Spleen (tissue), 11 donors: Measurements from ENCODE around the gene PPP2R5E. TPM values are rescaled to one million over a fixed set of nuclear protein-coding genes. Genes with fewer than 3 reads are reported as not detected.

Experiments
- DNase-seq: peaks from one replicate; pipeline ENCODE4 v3.0.0-alpha.2; 2020
- H3K27ac ChIP-seq, 8 donors: fragments of 200-600 bp; sonication (generic) in 7 of 8; 1 replicate in 4 of 8; 2 replicates in 4 of 8; pipeline versions ENCODE4 v1.5.0 to v1.8.0; 2016 to 2021; ENCODE audit warnings: inconsistent platforms in 4 of 8, mild to moderate bottlenecking in 4 of 8, moderate library complexity in 1 of 8
- H3K27me3 ChIP-seq, 7 donors: fragments of 200-600 bp; sonication (generic) in 6 of 7; replicated peaks in 1 of 7; 1 replicate in 4 of 7; 2 replicates in 3 of 7; pipeline versions ENCODE4 v1.5.0 to v1.8.0; 2016 to 2021; ENCODE audit warnings: inconsistent platforms in 3 of 7, mild to moderate bottlenecking in 1 of 7
- H3K36me3 ChIP-seq, 6 donors: fragments of 200-600 bp; sonication (generic) in 5 of 6; 1 replicate in 4 of 6; 2 replicates in 2 of 6; pipeline versions ENCODE4 v1.5.0 to v1.8.0; 2016 to 2021; ENCODE audit warnings: inconsistent platforms in 2 of 6
- H3K4me1 ChIP-seq, 6 donors: fragments of 200-600 bp; sonication (generic) in 5 of 6; 1 replicate in 3 of 6; 2 replicates in 3 of 6; pipeline versions ENCODE4 v1.5.0 to v1.8.0; 2016 to 2021; ENCODE audit warnings: inconsistent platforms in 3 of 6
- H3K4me3 ChIP-seq, 8 donors: fragments of 200-600 bp; sonication (generic) in 7 of 8; 1 replicate in 4 of 8; 2 replicates in 4 of 8; pipeline versions ENCODE4 v1.5.0 to v1.8.0; 2016 to 2021; ENCODE audit warnings: inconsistent platforms in 4 of 8, mild to moderate bottlenecking in 4 of 8, moderate library complexity in 2 of 8
- H3K9me3 ChIP-seq, 8 donors: fragments of 200-600 bp; sonication (generic) in 7 of 8; 1 replicate in 4 of 8; 2 replicates in 4 of 8; pipeline versions ENCODE4 v1.5.0 to v1.8.0; 2016 to 2021; ENCODE audit warnings: inconsistent platforms in 4 of 8
- CTCF ChIP-seq, 11 experiments: fragments of 200-600 bp in 7 of 11; fragments of 450-650 bp in 4 of 11; sonication (generic) in 4 of 11; IDR thresholded peaks in 8 of 11; conservative IDR thresholded peaks in 3 of 11; 1 replicate in 7 of 11; 2 replicates in 4 of 11; pipeline versions ENCODE4 v1.4.0 to v1.8.0; 2016 to 2021; ENCODE audit warnings: antibody characterized with exemption in 11 of 11, inconsistent platforms in 4 of 11, mild to moderate bottlenecking in 1 of 11
- POLR2A ChIP-seq, 3 donors: fragments of 450-650 bp; IDR thresholded peaks; one replicate each; pipeline ENCODE4 v1.5.1; 2017; ENCODE audit warnings: antibody characterized with exemption in 3 of 3, mild to moderate bottlenecking in 1 of 3
- POLR2AphosphoS5 ChIP-seq, 3 donors: sonication (generic); formaldehyde crosslinking; IDR thresholded peaks; one replicate each; pipeline ENCODE4 v1.5.1; 2017; ENCODE audit warnings: antibody characterized with exemption in 3 of 3
- WGBS, 5 donors: extraction: QIAGEN DNeasy Blood & Tissue Kit in 3 of 5; methylation state at CpG; one replicate each; pipeline versions ENCODE4 v1.1.5 to v1.1.7; 2013 to 2018; 5-methylcytosine and 5-hydroxymethylcytosine counted together
- intact Hi-C: fragments of 100-400 bp; cut with DNase I; formaldehyde crosslinking; loops from one replicate; pipeline ENCODE4 v1.15.0; 2023; ENCODE audit warnings: low total_unique reads
- polyA plus RNA-seq, 3 donors: library from polyadenylated mRNA; stranded (reverse); fragments of 200-250 nt; gene quantifications; one replicate each; pipeline ENCODE4 v1.2.1, GENCODE V29; 2013
- small RNA-seq, 4 donors: library from RNA; depleted of rRNA; stranded (forward); fragments of <200 nt; gene quantifications; one replicate each; pipeline ENCODE3, GENCODE V24; 2016
- total RNA-seq, 7 donors: library from RNA; depleted of rRNA in 3 of 7; stranded (reverse); fragments of >200 nt in 3 of 7; fragmentation: NEBNext Ultra II Directional in 4 of 7; extraction: Animal tissue kit (Norgen Biotek cat#: 25700) in 4 of 7; gene quantifications; one replicate each; pipeline versions ENCODE4 v1.1.0 to v1.2.1, GENCODE V29; 2016 to 2021
- donor health status: healthy with polysubstance abuse.
- donor health status: DM: no; HTN: no; CAD: no; lungs with moderate emphysema.
- donor health status: DM: no; HTN: no; CAD: no.
- donor health status: Bipolar disorder and iron deficiency.
- donor health status: healthy.
- donor health status: DM: no; HTN: no; CAD: no.
- donor health status: DM: yes; HTN: yes; CAD: no.

PPP2R5E gene
- total and polyA plus RNA-seq, 10 donors, result 6.1 to 42.3 (median 29.1) TPM

GRCh38 chr14:63322897-63323573 is 220.1 kb downstream of the PPP2R5E start:
- intact Hi-C loops, result no loop called here

GRCh38 chr14:63322472-63322871 is 220.7 kb downstream of the PPP2R5E start:
- H3K27ac ChIP-seq, result no peak overlapping the region
- TF ChIP-seq POLR2AphosphoS5 (IDR thresholded peaks at IDR 0.05), result no peak
- TF ChIP-seq POLR2A (IDR thresholded peaks at IDR 0.05), result no peak
- no peak for TF ChIP-seq CTCF (IDR thresholded peaks at IDR 0.05 in 8 of 11, conservative IDR thresholded peaks at IDR 0.05 in 3 of 11)
- no peaks in the 10 kb centered on the region for H3K36me3 ChIP-seq
- no peaks in the 10 kb centered on the region for H3K4me1 ChIP-seq
- intact Hi-C loops, result no loop called here
- no peaks in the 10 kb centered on the region for H3K9me3 ChIP-seq
- H3K27me3 ChIP-seq, result no peaks in the 10 kb centered on the region
- no peak overlapping the region for H3K4me3 ChIP-seq
- WGBS, 5 donors, result 79 to 94% (median 91%) methylated on average over 1 of the region's 1 CpG
- DNase-seq, result no peak

More at GRCh38 chr14:63322897-63323573, 220.1 kb downstream of the PPP2R5E start:
- no peak for TF ChIP-seq CTCF (IDR thresholded peaks at IDR 0.05 in 8 of 11, conservative IDR thresholded peaks at IDR 0.05 in 3 of 11)
- TF ChIP-seq POLR2AphosphoS5 (IDR thresholded peaks at IDR 0.05), result no peak
- TF ChIP-seq POLR2A (IDR thresholded peaks at IDR 0.05), result no peak
- H3K4me3 ChIP-seq, result no peak overlapping the region
- no peaks in the 10 kb centered on the region for H3K27me3 ChIP-seq
- DNase-seq, result no peak
- WGBS, 5 donors, result 59 to 74% (median 70%) methylated on average over 9 of the region's 9 CpGs
- no peaks in the 10 kb centered on the region for H3K36me3 ChIP-seq
- H3K9me3 ChIP-seq, result no peaks in the 10 kb centered on the region
- peak overlapping the region in 1 of 8 donors; percentile 1 for H3K27ac ChIP-seq
- no peaks in the 10 kb centered on the region for H3K4me1 ChIP-seq

Small RNAs within 50 kb of the gene (small RNA-seq; reads per million reads assigned to genes)
- 0 reads per million in 4 donors for gene RF00601

Other genes with a start within 250 kb of the PPP2R5E start
- not detected for gene GPHB5, start 224.4 kb downstream of the PPP2R5E start, total RNA-seq
- not detected for gene GPHB5, start 224.4 kb downstream of the PPP2R5E start, polyA plus RNA-seq
- 10 to 100 TPM; 13.4 to 18.9 (median 18.4) TPM for gene WDR89, start 98.5 kb upstream of the PPP2R5E start, total RNA-seq
- gene WDR89, start 98.5 kb upstream of the PPP2R5E start, polyA plus RNA-seq, result 10 to 100 TPM in 2 of 3 donors, 1 to 10 TPM in 1; 9.5 to 13.2 (median 11.2) TPM
- 10 to 100 TPM; 24.3 to 36.1 (median 28.6) TPM for gene SGPP1, start 184.7 kb upstream of the PPP2R5E start, total RNA-seq
- gene SGPP1, start 184.7 kb upstream of the PPP2R5E start, polyA plus RNA-seq, result 10 to 100 TPM; 18.5 to 19.6 (median 19.1) TPM